NCI-H1436 treated with DMSO at 0.1 percent for 48 hours (cell line): ENCODE results near the gene RPTOR.

Source experiments
- DNase-seq: peaks from one replicate; lab custom pipeline; 2025; lab: John Stamatoyannopoulos, UW

Gene RPTOR

GRCh38 chr17:80879723-80880647, 335.3 kb downstream of the RPTOR start:
- no peak for DNase-seq

- no peak for DNase-seq
Observed at GRCh38 chr17:80880648-80880985, 336.0 kb downstream of the RPTOR start.

- DNase-seq: no peak
Observed at GRCh38 chr17:80881306-80881705, 336.7 kb downstream of the RPTOR start.

GRCh38 chr17:80882323-80882722, 337.7 kb downstream of the RPTOR start:
- no peak for DNase-seq

- no peak for DNase-seq
Observed at GRCh38 chr17:80882926-80883685, 338.5 kb downstream of the RPTOR start.

- no peak for DNase-seq
Observed at GRCh38 chr17:80883831-80884735, 339.4 kb downstream of the RPTOR start.

- DNase-seq: no peak
Observed at GRCh38 chr17:80884811-80885210, 340.2 kb downstream of the RPTOR start.

GRCh38 chr17:80885947-80886582, 341.4 kb downstream of the RPTOR start:
- no peak for DNase-seq

- no peak for DNase-seq
Observed at GRCh38 chr17:80886641-80887573, 342.3 kb downstream of the RPTOR start.

- DNase-seq: no peak
Observed at GRCh38 chr17:80887639-80888175, 343.1 kb downstream of the RPTOR start.

- no peak for DNase-seq
Observed at GRCh38 chr17:80888276-80889160, 343.9 kb downstream of the RPTOR start.

- no peak for DNase-seq
Observed at GRCh38 chr17:80889231-80890195, 344.9 kb downstream of the RPTOR start.

GRCh38 chr17:80890196-80890920, 345.7 kb downstream of the RPTOR start:
- DNase-seq: no peak

- no peak for DNase-seq
Observed at GRCh38 chr17:80890921-80891396, 346.3 kb downstream of the RPTOR start.

GRCh38 chr17:80891397-80892018, 346.9 kb downstream of the RPTOR start:
- no peak for DNase-seq

- no peak for DNase-seq
Observed at GRCh38 chr17:80892019-80892855, 347.6 kb downstream of the RPTOR start.
